GM21576 (cell line): Measurements from ENCODE around the gene MARCHF3.
A peak's percentile ranks its signal among the peaks of the same experiment; 100 is the strongest.
"Not testable (repeated sequence)": the region's sequence is repeated elsewhere in the genome, so short reads cannot be mapped to it uniquely, and the experiment has no call there.

Experiments used
- ATAC-seq: cut with Tn5 transposase; IDR thresholded peaks from one replicate; pipeline ENCODE4 v1.9.1; 2021; ENCODE audit warnings: mild to moderate bottlenecking, moderate library complexity; ENCODE audit not compliant: unreplicated experiment

The MARCHF3 gene

DNA sequence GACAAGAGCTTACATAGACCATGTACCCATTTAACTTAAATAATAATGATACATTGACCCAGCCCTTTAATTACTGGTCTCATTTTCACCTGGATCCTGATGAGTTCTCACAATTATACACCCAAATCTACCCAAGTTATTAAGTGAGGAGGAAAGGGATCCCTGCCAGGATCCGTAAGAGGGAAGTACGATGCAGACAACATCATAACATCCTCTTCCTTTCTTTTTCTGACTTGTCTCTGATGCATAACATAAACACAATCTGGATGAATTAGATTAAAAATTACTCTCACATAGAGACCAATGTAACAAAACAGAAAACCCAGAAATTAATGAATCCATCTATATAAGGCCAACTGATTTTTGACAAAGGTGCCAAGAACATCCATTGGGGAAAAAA is 17.0 kb downstream of the MARCHF3 start:
- no peak for ATAC-seq

DNA sequence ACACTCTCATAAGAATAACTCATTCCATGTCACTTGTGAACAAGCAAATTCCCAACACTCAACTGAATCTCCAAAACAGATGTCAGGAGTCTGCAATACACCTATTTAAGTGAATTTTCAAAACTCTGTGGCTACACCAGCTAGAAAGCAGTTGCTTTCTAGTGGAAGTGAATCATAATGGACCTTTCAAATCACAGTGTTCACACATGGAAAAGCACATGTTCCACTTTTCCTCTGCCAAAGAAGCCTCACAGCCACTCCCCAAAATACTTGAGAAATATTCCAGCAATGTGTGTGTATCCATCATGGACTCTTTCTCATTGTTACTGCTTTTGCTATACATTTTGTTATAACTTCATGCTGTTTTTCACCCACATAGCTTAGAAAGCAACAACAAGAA is 17.4 kb downstream of the MARCHF3 start:
- no peak for ATAC-seq

DNA sequence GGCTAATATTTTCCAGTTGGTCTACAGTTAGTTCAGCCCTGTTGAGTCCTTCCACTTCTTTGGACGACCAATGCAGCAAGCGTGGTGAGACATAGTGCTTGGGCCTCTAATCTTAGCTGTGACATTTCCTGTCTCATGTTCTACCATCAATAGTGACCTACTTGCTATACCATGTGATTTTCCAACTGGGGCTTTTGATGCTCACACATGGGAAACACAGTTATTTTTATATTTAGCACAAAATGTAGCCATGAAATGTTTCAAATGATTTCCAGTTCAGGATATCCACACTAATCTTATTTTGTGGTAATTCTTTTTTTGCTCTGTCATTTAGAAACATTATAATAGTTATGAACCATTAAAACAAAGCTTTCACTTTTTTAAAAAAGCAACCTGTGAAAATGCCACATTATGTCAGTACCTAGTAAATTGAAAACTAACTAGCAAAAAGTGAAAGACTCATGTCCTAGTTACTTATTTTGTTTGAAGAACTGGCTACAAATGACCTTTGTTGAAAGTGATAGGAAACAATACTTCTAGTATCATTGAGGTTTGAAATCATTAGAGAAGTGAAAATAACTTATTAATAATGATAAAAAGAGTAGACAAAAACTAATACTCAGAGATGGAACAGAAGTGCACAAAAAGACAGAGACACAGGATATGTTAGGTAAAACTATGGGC is 18.3 kb downstream of the MARCHF3 start:
- ATAC-seq = peak; percentile 71

DNA sequence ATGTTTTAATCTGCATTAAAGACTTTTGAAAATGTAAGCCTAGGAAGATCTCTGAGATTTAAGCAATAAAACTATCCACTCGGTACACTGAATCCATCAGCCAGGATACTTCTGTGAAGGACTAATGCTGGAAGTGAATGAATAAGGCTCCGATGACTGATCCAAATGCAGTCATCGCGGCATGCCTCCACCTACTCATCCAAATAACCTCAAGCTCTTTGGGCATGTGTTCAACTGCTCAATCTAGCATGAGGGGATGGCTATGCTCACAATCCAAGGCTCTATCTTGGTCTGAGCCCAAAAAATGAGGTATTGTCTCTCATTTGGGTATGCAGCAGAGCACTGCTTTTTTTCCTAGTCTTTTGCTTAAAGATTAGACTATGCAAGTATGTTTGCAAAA is 19.2 kb downstream of the MARCHF3 start:
- ATAC-seq = no peak

DNA sequence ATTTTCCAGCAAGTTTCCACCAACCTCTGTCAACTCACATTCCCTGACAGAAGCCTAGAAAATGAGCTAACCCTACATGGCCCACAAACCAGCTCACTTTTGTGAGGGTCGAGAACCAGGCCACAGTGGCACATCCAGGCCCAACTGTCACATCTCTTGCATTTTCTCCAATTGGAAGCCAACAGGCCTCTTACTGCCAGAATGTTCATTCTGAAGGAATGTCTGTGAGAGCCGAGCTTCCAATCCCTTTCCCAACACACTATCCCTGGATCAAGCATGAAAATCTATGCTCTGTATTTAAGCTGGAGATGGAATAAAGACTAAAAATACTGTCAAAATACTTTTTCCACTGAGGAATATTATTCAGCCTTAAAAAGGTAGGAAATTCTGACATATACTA is 20.0 kb downstream of the MARCHF3 start:
- ATAC-seq = no peak

DNA sequence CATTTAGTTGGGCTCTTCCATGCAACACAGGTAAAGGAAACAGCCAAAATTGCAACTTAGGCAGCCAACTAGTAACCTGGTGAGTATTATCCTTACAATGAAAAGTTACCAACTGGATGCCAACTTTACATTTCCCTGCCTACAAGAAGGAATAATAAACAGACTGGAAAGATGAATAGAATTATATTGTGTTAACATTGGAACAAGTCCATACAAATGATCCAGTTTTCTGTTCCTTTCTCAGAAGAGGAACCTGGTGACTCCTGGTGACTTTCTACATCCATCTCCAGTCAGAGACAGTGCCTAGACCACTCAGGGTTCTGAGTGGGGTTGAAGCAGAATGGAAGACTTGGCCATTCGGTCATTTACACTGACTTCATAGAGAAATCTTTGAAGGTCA is 20.6 kb downstream of the MARCHF3 start:
- no peak for ATAC-seq

DNA sequence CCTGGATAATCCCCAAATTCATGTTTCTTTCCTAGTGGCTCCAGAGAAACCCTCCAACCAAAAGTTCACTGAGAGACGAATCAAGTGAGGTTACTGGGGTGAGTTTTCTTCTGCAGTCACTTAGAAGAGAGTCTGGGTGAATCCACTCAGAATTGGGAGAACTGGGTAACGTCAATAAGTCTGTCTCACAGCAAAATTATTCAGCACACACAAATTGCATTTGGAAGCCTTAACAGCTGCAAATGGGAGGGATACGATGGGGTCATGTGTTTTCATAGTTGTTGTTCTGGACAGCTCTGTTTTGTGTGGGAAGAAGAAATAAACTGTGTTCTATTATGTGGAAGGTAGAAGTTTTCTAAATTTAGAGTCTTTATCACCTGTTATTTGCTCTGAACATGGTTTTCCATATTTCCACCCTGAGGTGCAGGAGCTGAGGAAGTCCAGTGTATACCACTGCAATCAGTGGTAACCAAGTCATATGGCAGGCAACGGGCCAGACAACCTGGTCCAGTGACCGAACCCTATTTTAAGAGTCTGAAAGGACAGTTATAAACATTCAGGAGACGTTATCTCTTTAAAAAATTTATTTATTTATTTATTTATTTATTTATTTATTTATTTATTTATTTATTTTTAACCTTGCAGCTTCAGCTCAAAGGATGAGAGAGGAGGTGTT is 21.9 kb downstream of the MARCHF3 start:
- no peak for ATAC-seq

DNA sequence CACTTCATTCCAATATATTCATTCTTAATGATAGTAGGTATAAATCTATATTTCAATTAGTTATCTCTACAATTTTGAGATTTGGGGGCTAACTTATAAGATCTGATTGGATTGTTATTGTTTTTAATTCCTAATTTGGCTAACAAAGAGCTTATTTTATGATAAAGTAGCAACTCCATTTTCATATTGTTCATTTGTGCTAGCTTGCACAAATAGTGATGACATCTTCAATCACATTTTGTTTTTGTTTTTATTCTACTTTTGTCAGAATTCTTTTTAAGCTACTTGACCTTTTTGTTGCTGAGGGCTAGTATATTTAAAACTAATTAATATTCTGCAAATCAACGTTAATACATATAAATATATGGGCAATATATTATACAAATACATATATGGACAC is 22.8 kb downstream of the MARCHF3 start:
- no peak for ATAC-seq

DNA sequence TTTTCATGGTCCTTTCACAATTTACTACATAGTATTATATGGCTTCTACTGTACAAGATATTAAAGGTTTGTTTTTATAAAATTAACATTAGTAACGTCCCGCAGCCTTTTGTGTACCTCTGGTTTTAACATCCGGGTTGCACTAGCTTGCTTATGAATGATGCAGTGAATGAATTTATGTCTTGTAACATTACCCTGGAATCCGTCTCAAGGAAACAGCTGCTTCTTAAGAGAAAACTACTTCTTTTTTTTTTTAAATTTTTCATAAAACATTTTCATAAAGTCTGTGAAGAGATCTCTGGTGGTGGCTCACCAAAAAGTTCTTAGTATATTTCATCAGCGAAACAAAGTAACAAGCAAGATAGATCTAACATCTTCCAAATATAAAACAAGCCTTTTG is 23.6 kb downstream of the MARCHF3 start:
- ATAC-seq = no peak

DNA sequence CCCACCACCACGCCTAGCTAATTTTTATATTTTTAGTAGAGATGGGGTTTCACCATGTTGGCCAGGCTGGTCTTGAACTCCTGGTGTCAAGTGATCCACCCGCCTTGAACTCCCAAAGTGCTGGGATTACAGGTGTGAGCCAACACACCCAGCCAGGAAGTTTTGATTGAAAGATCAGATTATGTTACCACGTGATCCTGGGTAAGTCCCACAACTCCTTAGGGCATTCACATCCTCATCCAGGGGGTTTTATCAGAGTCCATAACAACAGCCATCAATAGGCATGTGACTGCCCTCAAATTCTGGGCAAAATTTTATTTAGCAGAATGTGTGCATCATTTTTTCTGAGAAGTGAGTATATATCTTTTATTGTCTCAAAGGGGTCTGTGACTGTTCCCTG is 25.1 kb downstream of the MARCHF3 start:
- ATAC-seq = not testable (repeated sequence)

DNA sequence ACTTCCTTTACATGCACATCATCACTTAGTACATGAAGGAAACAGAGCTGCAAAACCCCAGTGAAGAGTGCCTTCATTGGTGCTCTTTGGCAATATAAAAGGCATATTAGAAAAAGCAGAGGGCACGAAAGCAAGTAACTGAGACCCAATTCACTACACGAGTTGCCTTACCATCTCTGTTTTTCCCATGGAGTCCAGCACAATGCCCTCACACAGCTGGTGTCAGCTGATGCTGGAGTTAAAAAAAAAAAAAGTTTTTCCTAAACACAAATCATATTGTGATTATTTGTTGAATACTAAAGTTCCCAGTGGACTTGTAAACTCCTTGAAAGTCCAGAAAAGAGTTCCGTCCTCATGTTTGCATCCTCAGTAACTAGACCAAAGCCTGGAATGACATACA is 25.6 kb downstream of the MARCHF3 start:
- ATAC-seq = no peak

DNA sequence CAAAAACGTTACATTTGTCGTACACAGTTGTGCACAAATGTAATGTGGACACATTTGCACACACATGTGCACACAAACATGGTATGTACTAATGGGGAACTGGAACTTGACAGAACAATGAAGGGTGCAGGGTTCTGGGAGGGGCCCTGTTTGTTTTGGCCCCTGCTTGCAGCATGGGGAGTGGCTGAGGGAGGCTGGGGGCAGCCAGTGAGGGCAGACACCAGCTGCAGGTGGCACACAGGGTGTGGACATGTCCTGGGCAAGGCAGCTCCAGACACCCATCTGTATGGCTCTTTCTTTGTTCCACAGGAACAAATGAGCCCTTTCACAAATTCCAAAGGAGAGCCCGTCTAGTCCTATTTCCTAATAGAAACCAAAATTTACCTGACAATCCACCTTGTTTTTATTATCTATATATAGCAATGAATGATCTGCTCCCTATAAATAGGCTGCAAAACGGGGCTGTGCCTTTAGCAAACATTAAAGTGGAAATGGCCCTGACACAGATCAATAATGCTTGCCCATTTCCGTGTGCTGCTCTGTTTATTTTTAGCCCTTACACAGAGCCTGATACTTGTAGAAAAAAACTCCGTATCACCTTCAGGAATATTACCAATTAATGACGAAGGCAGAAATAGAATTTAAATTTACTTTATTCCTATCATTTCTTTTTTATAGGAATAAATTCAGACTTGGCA is 26.4 kb downstream of the MARCHF3 start:
- ATAC-seq = no peak

DNA sequence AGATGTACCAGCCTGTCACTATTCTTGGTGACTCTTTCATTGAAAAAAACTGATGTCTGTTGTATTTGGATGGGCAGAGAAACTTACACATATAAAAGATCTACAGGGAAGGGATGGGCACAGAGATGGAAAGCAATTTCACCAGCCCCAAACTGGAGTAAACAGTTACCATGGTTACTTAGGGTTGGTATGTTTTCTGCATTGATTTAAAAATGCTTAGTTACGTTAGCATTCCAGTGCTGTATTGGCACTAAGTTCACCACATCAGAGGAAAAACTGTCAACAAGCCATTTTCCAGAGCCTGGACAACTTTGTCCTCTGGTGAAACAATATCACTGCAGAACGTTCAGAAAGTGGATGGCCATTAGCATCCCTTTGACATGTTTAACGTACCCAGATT is 28.0 kb downstream of the MARCHF3 start:
- no peak for ATAC-seq

DNA sequence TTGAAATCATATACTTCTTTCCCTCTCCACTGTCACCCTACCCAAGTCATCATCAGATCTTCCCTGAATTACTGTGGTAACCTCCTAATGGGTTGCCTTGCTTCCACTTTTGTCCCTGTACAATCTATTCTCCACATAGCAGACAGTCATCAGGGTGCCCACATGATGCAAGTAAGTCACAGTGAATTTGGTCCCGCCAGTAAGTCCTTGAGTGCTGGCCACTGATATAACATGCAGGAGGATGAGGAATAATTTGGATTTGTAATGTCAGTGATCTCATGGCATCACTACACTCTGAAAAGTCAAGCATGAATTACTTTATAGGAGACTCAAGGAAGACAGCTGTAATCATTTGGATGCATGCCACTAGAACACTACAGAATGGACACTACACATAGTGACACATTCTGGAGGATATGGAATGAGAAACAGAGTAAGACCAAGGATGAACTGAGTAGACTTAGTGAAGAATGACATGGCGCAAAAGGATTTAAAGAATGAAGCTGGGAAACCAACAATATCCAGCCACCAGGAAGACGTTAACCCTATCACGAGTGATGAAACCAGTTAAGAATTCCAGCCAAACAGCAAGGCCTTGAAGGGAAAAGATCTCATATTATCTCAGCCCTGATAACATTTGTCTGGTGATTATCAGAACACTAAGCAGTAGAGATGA is 28.6 kb downstream of the MARCHF3 start:
- no peak for ATAC-seq

DNA sequence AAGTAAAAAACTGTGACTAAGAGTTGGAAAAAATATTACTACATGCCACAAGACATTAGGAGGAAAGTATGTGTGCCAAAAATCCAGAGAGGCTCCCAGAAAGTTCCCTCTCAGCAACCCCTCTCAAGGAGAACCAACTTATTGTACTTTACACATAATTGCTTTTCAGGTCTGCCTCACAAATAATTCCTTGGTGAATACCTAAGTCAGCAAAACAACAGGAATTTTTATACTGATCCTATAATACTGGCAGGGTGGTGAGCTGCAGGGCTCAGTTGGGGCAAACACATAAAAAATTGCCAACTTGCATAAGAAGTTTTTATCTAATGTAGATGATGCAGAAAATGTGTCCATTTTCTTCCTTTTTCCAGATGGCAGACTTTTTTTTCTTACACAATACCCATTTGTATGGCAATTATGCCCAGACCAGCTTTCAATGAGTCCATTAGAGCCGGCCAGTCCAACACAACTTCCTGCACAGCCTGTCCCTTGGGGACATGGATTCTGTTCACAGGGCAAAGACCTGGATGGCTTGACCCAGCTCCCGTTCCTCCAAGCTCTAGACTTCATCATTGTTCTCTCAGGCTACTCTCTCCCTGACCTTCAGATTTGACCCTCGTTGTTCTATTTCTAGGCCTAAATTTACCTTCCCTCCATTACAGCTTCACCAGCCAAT is 31.3 kb downstream of the MARCHF3 start:
- ATAC-seq = no peak

DNA sequence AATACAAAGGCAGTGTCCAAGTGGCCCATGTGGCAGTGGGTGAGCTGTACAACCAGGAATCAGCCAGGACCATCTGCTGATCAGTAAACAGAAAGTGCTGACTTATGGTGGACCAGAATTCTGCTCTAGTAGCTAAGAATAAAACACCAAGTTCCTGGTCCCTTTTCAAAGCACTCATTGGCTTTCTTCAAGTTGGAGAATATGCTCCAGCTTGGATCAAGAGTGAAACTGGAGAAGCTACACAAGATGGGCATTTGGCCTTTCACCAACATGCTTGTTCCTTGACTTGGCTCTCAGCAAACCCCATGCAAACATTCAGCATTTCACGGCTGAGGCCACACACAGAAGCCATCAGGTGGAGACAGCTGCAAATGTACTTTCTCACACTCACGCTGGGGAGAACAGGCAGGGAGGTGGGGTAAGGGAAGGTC is 32.1 kb downstream of the MARCHF3 start:
- ATAC-seq = peak; percentile 85

DNA sequence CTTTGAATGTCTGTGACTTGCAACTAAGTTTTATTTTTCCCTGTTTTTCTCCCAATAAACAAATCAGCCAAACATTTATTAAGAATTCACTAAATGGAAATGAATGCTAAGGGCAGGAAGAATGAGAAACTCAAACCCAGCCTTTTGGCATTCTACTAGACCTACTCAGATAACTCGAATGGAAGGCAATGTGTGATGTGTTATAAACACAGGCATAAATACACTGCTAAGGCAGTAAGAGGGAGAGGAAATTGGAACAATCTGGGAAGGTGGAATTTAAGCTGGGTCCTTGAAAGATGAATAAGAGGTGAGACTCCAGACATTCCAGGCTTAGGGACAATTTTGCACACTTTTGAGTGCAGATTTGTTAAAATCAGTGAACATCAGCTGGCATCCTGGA is 34.7 kb downstream of the MARCHF3 start:
- no peak for ATAC-seq

DNA sequence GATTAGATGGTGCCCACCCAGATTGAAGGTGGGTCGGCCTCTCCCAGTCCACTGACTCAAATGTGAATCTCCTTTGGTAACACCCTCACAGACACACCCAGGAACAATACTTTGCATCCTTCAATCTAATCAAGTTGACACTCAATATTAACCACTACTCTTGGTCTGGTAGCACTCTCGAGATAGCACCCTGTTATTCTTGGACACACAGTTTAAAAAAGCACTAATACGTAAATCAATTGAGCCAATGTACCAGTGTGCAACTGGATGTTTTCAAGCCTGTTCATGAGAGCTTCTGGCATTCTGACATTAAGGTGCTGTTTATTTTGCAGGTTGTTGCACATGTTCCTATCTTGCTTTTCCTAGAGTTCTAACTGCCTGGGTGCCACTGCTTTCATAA is 35.3 kb downstream of the MARCHF3 start:
- ATAC-seq = no peak

DNA sequence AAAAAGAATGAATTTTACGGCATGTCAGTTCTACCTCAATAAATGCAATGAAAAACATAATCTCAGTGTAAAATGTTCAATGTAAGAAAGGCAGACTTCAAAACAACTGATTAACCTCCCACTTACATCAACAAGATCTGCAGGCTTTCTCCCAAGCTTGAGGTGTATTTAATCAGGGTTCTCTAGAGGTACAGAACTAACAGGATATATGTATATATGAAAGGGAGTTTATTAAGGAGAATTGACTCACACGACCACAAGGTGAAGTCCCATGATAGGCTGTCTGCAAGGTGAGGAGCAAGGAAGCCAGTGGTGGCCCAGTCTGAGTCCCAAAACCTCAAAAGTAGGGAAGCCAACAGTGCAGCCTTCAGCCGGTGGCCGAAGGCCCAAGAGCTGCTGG is 35.9 kb downstream of the MARCHF3 start:
- ATAC-seq = no peak

DNA sequence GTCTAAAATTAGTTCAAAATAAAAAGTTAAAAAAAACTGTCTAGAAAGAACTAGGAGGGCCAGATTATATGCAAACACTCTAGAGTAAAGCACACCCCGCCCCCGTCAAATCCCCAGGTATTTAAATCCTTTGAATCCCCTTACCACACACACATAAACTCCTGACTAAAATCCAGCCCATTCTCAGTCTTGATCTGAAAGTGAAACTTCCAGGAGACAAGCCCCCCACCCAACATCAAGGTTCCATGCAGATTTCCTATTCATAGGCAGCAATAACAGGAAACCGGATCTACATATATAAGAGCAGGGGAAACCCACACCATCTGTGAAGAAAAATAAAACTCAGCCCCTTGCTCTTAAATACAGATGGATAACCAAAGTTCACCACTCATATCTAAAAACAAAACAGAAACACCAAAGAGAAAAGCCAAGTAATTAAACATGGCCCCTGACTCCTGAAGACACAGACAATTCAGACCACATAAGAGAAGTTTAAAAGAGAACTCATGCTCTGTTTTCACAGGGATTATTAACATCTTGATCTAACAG is 42.3 kb downstream of the MARCHF3 start:
- peak; percentile 94 for ATAC-seq
